ENCODE results near the gene ZBTB7C. TPM values are rescaled to one million over a fixed set of nuclear protein-coding genes. Genes with fewer than 3 reads are reported as not detected.
A peak's percentile ranks its signal among the peaks of the same experiment; 100 is the strongest.

ZBTB7C gene
- total RNA-seq, 1 experiment from 2014 or later = 0.10 TPM

- peaks cover 3% of the 10 kb centered on the region; the same call in 1 of the 2 replicates for H3K9me3 ChIP-seq
- DNase-seq = peak; percentile 64
Observed at GRCh38 chr18:48326901-48327675, 82.1 kb downstream of the ZBTB7C start.

GRCh38 chr18:48325115-48325665, 84.0 kb downstream of the ZBTB7C start:
- peaks cover 3% of the 10 kb centered on the region; the same call in 1 of the 2 replicates for H3K9me3 ChIP-seq
- no peaks in the 10 kb centered on the region for H3K27me3 ChIP-seq
- no peak for DNase-seq
- H3K36me3 ChIP-seq = no peaks in the 10 kb centered on the region
- no peak overlapping the region for H3K4me3 ChIP-seq

More at GRCh38 chr18:48326901-48327675, 82.1 kb downstream of the ZBTB7C start:
- no peaks in the 10 kb centered on the region for H3K36me3 ChIP-seq
- H3K4me3 ChIP-seq = no peak overlapping the region
- no peaks in the 10 kb centered on the region for H3K27me3 ChIP-seq

GRCh38 chr18:48324651-48325050, 84.5 kb downstream of the ZBTB7C start:
- no peak for DNase-seq
- H3K4me3 ChIP-seq = no peak overlapping the region

GRCh38 chr18:48323151-48323550, 86.0 kb downstream of the ZBTB7C start:
- no peaks in the 10 kb centered on the region for H3K27me3 ChIP-seq
- no peak overlapping the region for H3K4me3 ChIP-seq
- H3K9me3 ChIP-seq = no peaks in the 10 kb centered on the region
- no peaks in the 10 kb centered on the region for H3K36me3 ChIP-seq
- no peak for DNase-seq

More at GRCh38 chr18:48324651-48325050, 84.5 kb downstream of the ZBTB7C start:
- Histone ChIP-seq H3K9me3 (peaks cover 3% of the 10 kb centered on the region; the same call in 1 of the 2 replicates), H3K36me3 (no peaks in the 10 kb centered on the region), H3K27me3 (no peaks in the 10 kb centered on the region)

- Histone ChIP-seq H3K36me3 (no peaks in the 10 kb centered on the region), H3K9me3 (no peaks in the 10 kb centered on the region), H3K4me3 (no peak overlapping the region), H3K27me3 (no peaks in the 10 kb centered on the region)
- no peak for DNase-seq
Observed at GRCh38 chr18:48321536-48321935, 87.6 kb downstream of the ZBTB7C start.

- no peak for DNase-seq
- H3K27me3 ChIP-seq = no peaks in the 10 kb centered on the region
- no peaks in the 10 kb centered on the region for H3K9me3 ChIP-seq
- H3K4me3 ChIP-seq = no peak overlapping the region
- H3K36me3 ChIP-seq = no peaks in the 10 kb centered on the region
Observed at GRCh38 chr18:48321121-48321520, 88.1 kb downstream of the ZBTB7C start.

GRCh38 chr18:48320639-48320945, 88.6 kb downstream of the ZBTB7C start:
- Histone ChIP-seq H3K4me3 (no peak overlapping the region), H3K27me3 (no peaks in the 10 kb centered on the region), H3K36me3 (no peaks in the 10 kb centered on the region), H3K9me3 (no peaks in the 10 kb centered on the region)
- DNase-seq = no peak

GRCh38 chr18:48319801-48320638, 89.2 kb downstream of the ZBTB7C start:
- Histone ChIP-seq H3K27me3 (no peaks in the 10 kb centered on the region), H3K4me3 (no peak overlapping the region), H3K36me3 (no peaks in the 10 kb centered on the region), H3K9me3 (no peaks in the 10 kb centered on the region)
- no peak for DNase-seq

GRCh38 chr18:48318436-48318835, 90.7 kb downstream of the ZBTB7C start:
- Histone ChIP-seq H3K36me3 (no peaks in the 10 kb centered on the region), H3K4me3 (no peak overlapping the region), H3K9me3 (no peaks in the 10 kb centered on the region)

GRCh38 chr18:48317781-48318381, 91.3 kb downstream of the ZBTB7C start:
- DNase-seq = no peak
- no peak overlapping the region for H3K4me3 ChIP-seq
- H3K27me3 ChIP-seq = no peaks in the 10 kb centered on the region
- no peaks in the 10 kb centered on the region for H3K9me3 ChIP-seq
- H3K36me3 ChIP-seq = no peaks in the 10 kb centered on the region

More at GRCh38 chr18:48318436-48318835, 90.7 kb downstream of the ZBTB7C start:
- no peaks in the 10 kb centered on the region for H3K27me3 ChIP-seq
- DNase-seq = no peak

- Histone ChIP-seq H3K36me3 (no peaks in the 10 kb centered on the region), H3K27me3 (no peaks in the 10 kb centered on the region)
- no peak for DNase-seq
Observed at GRCh38 chr18:48316177-48316576, 93.0 kb downstream of the ZBTB7C start.

GRCh38 chr18:48314690-48315089, 94.5 kb downstream of the ZBTB7C start:
- Histone ChIP-seq H3K4me3 (no peak overlapping the region), H3K9me3 (no peaks in the 10 kb centered on the region), H3K27me3 (no peaks in the 10 kb centered on the region), H3K36me3 (no peaks in the 10 kb centered on the region)
- DNase-seq = no peak

More at GRCh38 chr18:48316177-48316576, 93.0 kb downstream of the ZBTB7C start:
- no peaks in the 10 kb centered on the region for H3K9me3 ChIP-seq
- H3K4me3 ChIP-seq = no peak overlapping the region

GRCh38 chr18:48313792-48314191, 95.4 kb downstream of the ZBTB7C start:
- Histone ChIP-seq H3K9me3 (no peaks in the 10 kb centered on the region), H3K36me3 (no peaks in the 10 kb centered on the region), H3K4me3 (no peak overlapping the region), H3K27me3 (no peaks in the 10 kb centered on the region)
- DNase-seq = no peak

GRCh38 chr18:48312066-48312465, 97.1 kb downstream of the ZBTB7C start:
- no peaks in the 10 kb centered on the region for H3K27me3 ChIP-seq
- no peaks in the 10 kb centered on the region for H3K36me3 ChIP-seq
- DNase-seq = no peak
- no peaks in the 10 kb centered on the region for H3K9me3 ChIP-seq
- H3K4me3 ChIP-seq = no peak overlapping the region

- Histone ChIP-seq H3K36me3 (no peaks in the 10 kb centered on the region), H3K4me3 (no peak overlapping the region), H3K9me3 (no peaks in the 10 kb centered on the region), H3K27me3 (no peaks in the 10 kb centered on the region)
- DNase-seq = no peak
Observed at GRCh38 chr18:48310999-48311398, 98.2 kb downstream of the ZBTB7C start.

- DNase-seq = no peak
- H3K9me3 ChIP-seq = no peaks in the 10 kb centered on the region
- H3K4me3 ChIP-seq = no peak overlapping the region
- H3K27me3 ChIP-seq = no peaks in the 10 kb centered on the region
- H3K36me3 ChIP-seq = no peaks in the 10 kb centered on the region
Observed at GRCh38 chr18:48310353-48310752, 98.8 kb downstream of the ZBTB7C start.
